ENCODE measurements around the gene HBEGF.
A peak's percentile ranks its signal among the peaks of the same experiment; 100 is the strongest.
"Not testable (repeated sequence)": the region's sequence is repeated elsewhere in the genome, so short reads cannot be mapped to it uniquely, and the experiment has no call there.

Gene HBEGF

DNA sequence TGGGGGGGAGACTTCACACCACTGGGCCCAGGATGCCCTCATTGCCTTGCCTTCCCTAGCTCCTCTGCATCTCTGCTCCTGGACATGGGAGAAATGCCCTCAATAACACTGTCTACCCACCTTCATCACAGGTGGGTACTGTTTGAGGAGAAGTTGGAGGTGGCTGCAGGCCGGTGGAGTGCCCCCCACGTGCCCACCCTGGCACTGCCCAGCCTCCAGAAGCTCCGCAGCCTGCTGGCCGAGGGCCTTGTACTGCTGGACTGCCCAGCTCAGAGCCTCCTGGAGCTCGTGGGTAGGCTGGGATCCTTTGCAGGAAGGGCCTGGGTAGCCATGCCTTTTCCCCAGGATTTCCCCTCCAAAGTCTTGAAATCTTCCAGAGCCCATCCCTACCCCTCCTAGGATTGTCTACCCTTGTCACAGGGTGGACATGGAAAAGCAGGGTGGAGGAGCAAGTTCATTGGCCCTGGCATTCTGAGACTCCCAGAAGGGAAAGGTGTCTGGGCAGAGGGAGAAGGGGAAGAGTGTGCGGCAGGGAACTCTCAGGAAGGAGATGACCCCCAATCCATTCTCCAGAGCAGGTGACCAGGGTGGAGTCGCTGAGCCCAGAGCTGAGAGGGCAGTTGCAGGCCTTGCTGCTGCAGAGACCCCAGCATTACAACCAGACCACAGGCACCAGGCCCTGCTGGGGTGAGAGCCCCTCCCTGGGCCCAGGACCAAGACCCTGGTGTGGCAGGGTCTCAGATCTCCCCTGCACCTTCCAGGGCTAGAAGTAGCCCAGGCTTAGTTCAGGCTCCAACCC, 14.5 kb upstream of the HBEGF start:
- DNase-seq: no peak

DNA sequence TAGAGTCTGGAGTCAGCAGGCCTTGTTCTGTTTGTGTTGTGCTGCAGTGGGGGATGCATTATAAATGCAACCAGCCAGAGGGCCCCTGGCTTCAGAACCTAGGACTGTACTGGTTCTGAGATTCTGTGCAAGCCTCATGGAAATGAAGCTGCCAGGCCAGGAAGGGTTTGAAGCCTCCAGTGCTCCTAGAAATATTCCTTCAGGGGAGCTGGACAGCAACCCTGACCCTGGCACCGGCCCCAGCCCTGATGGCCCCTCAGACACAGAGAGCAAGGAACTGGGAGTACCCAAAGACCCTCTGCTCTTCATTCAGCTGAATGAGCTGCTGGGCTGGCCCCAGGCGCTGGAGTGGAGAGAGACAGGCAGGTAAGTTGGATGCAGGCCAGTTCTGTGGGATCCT, 13.7 kb upstream of the HBEGF start, which contains the start of gene SLC4A9:
Gene SLC4A9 (plus strand): TSS at position 94 of the 400 bp plus-strand sequence. CDS start 43 bp downstream, at position 137.
- DNase-seq: no peak

DNA sequence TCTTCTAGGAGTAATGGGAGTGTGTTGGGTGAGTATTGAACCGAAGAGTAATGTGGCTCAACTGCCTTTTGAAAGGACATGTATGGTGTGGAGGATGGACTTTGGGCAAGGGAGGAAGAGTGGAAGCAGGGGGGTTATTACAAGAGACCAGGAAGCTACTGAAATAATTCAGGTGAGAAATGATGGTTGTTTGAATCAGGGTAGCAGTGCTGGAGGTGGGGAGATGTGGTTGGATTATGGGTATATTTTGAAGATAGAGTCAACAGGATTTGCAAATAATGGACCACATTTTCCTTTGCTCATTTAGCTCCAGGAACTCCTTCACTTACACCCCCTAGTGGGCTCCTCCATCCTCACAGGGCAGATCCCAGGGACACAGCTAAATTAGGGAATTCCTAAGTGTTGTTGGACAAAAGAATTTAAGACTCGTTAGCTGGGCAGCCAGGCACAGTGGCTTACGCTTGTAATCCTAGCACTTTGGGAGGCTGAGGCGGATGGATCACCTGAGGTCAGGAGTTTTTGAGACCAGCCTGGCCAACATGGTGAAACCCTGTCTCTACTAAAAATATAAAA, 12.4 kb upstream of the HBEGF start:
- DNase-seq: no peak

DNA sequence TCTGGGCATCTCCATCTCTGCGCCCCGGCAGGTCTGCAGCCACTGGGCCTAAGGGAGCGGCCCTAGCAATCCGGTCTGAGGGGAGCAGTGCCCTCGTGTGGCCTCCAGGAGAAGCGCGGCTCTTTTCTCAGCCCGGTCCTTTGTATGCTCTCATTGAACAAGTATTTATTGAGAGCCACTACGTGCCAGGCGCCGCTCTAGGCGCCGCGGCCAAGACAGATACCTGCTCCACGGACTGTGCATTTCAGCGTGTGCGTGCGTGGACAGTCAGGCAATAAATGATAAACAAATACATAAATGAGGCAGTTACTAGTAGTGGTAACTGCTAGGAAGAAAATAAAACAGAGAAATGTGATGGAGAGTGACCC, 11.3 kb upstream of the HBEGF start:
- peak; percentile 73 to 76 for DNase-seq

DNA sequence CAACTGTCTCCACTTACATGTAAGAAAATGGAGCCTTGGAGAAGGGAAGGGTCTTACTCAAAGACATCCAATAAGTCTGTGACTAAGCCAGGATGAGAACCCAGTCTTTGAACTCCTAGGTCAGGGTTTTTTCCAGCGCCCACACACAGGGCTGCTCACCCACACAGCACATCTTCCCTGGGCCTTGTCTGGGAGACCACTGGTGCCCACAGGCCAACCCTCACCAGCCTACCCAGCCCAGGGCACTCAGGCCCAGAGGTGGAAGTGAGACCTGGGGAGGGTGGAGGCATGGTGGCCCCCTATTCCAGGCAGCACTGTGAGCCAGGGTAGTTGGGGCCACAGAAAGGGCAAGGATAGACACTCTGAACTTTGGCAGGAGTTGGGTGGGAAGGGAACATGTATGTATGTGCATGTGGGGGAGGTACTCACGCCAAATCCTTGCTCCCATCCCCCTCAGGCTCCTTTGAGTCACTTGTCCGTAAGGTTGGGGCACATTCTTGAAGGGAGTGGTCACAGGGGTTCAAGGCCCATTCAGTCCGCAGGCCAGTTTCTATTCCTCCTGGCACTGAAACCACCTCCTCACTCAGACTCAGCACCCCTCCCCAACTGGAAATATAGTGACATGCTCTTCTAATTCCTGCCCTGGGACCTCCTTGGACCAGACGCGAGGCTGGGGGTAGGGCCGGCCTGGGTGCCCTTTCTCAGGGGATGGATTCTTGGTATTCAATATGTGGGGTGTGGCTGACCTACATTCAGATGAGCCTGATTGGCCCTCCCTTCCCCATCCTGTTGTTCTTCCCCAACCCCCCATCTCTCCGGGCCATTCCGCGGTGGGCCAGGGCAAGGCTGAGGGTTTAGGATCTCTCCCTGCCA, 10.7 kb upstream of the HBEGF start:
- no peak for DNase-seq

DNA sequence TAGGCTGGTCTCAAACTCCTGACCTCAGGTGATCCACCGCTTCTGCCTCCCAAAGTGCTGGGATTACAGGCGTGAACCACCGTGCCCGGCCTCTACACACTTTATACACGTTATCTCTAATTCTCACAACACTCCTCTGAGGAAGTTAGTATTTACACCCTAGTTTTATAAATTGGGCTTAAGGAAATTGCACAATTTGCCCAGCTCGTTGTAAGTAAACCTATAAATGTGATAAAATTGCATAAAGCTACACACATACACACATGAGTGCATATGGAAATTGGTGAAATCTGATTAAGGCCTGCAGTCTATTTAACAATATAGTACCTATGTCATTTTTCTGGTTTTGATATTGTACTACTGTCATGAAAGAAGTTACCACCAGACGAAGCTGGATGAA, 9.1 kb upstream of the HBEGF start:
- peak; percentile 40 to 45 for DNase-seq

DNA sequence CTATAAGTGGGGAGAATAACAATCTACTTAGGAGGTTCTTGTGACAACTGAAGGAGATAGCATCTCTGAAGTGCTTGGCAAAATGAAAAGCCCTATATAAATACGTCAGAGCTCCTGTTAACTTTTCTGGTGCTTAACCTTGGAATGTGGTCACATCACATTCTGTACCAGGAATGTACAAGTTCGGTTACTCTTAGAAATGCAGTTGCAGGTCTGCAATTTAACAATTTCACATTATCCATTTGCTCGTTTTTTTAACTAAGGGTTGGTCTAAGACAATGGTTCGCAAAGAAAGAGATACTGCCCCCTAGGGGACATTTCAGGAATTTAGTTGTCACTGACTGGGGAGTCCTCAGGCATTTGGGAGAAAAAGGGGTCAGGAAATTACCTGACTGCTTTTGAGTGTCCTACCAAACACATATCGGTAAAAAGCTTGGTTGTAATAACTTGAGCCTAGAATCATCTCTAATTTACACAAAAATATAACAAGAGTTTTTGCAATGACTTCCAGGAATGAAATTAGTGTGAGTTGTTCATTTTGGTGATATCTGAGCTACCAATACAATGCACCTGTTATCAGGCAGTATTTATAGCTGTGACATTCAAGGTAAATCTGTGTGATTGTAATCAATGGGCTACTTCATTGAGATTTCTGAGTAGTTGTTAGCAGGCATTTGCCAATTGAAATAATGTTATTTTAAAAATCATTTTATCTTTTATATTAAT, 5.4 kb upstream of the HBEGF start:
- peak; percentile 57 to 65 for DNase-seq

DNA sequence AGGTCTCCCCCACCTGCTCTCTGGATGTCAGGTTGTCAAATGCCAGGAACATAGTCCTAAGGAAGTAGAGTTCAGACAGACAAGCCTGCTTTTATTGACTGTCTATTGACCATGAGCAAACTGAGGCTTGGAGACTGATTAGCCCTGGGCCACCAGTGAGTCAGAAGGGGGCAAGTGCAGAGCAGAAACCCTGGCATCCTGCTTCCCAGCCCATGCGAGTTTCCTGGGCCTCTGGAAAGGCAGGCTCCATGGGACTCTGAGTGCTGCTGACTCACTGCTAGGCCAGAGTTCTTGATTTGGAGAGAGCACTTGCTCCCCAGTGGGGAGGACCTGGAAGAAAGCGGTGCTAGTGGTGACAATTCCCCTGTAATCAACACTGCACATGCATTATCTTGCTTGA, 2.8 kb upstream of the HBEGF start:
- no peak for DNase-seq

DNA sequence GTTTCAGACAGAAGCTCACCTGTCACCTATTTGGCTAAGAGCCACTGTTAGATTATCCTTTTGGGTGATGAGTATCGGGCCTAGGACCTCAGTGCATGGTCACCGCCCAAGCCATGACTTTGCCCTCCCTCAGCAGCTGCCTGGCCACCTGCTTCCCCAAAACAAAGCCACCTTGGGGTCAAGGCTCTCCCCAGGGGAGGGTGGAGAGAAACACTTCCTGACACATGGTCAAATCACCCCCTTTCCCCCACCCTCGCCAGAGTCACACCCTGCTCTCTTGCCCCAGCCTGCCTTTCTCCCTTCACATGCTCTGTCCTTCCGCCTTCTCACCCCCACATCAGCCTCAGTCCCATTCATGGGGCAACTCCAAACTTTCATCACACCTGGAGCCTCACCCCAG, 1.7 kb upstream of the HBEGF start:
- DNase-seq: no peak

DNA sequence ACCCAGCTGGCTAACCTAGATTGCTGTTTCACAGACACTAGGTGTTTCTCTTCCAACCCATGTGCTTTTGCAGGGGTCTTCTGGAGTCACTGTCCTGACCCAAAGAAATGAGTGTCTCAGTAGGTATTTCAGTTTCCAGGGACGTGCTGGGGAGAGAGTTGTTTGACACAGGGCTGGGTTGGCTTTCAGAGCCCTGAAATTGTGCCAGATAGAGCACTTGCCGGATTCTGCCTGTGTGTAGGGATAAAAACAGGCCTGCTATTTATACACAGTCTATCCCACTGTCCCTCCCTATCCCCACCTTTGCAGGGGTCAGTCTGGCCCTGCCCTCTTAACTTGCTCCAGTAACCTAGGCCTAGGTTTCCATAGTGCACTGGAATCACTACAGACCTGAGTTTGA, 957 bp upstream of the HBEGF start:
- DNase-seq: no peak

DNA sequence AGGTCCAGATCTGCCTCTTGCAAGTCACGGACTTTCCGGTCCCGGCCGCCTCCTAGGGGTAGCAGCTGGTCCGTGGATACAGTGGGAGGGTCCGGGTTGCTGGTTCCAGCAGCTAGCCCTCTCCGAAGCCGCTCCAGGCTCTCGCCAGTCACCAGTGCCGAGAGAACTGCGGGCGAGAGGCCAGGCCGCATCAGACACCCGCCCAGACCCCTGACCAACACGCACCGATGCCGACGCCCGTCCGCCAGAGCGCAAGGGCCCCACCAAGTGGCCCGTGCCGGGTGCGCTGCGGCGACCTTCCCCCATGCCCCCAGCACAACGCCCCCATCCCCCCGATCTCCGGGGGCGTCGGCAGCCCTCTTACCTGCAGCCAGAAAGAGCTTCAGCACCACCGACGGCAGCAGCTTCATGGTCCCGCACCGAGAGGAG, 470 bp downstream of the HBEGF start:
- DNase-seq: peak in 1 of 2 experiments; percentile 46

DNA sequence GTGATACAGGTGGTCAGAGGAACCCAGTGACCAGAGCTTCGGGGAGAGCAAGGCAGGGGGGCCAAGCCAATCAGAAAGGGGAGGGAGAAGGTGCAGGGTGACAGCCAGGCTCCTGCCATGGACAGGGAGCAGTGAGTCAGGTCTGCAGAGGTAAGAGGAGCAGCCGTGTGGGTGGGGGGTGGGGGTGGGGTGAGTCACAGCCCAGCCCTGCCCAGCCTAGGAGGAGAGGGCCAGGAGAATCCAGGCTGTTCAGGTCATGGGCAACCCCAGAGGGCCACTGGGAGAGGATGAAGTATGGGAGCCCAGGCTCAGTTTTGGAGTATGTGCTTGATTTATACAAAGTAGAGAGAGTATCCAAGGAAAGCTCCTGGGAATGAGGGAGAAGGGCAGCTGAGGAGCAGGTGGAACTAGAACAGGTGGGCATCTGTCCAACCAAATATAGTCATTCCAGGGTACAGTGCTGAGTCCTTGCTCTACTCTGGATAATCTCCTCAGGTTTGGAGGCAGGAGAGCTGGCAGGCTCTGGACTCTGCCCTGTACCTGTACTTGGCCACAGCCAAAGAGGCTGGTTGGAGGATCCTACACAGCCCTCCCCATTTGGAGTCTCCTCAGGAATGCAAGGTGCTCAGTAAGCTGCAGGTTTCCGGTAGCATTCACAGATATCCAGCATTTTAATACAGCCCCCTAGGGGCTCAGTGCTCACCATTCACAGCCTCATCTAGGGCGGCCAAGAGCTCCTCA, 1.6 kb downstream of the HBEGF start:
- DNase-seq: no peak

DNA sequence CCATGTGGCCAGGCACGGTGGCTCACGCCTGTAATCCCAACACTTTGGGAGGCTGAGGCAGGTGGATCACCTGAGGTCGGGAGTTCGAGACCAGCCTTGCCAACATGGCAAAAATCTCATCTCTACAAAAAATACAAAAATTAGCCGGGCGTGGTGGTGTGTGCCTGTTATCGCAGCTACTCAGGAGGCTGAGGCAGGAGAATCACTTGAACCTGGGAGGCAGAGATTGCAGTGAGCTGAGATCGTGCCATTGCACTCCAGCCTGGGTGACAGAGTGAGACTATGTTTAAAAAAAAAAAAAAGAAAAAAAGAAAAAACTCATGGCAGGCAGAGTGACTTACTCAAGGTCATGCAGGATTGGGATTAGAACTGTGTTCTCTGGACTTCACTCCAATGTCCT, 2.6 kb downstream of the HBEGF start:
- not testable (repeated sequence) for DNase-seq

DNA sequence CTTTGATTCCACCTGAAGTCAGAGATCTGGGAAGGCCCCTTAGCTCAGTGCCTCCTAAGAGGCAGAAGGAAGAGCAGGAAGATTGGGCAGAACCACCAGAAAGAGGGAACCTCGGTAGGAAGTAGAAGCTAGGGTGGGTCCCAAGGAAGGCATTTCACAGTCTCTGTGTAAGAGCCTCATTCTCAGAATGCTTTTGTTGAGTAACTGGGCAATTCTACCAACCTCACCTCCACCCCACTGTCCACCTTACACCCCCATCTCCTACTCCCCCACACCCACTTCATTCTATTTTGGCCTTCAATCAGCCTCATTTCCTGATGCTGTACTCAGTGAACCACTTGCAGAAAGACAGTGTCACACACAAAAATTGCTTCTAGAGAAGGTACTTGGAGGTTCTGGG, 3.5 kb downstream of the HBEGF start:
- no peak for DNase-seq

DNA sequence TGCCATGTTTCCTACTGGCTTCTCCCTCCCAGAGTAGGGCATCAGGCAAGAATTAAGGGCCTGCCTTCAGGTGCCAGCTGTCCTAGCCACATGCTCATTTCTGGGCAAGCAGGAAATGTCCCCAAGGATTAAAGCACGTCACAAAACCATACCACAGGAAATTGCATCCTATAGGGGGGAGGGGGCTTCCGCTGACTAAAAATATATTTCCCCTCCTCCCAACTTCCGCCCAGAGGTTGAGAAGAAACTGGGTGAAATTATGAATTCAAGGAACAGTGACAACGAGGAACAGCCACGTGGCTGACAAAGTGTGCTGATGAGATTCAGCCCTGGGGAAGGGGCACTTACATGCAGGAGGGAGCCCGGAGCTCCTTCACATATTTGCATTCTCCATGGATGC, 4.1 kb downstream of the HBEGF start:
- peak; percentile 89 to 94 for DNase-seq

DNA sequence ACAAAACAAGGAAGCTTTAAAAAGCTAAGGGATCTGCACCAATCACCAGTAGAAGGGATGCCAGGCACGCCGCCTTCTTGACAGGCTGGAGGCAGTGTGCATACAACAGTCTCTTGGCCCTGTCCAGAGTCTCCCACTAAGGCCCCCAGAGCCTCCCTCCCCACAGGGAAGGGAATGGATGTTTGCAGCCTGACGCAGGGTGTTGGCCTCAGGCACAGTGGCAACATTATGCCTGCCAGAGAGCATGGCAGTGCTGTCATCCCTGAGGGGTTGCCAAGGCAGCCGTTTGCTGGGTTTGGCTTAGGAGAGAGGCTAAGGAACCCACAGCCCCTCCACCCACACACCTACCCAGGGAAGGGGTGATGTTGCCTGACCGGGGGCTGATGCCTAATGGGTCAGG, 4.8 kb downstream of the HBEGF start:
- DNase-seq: no peak

DNA sequence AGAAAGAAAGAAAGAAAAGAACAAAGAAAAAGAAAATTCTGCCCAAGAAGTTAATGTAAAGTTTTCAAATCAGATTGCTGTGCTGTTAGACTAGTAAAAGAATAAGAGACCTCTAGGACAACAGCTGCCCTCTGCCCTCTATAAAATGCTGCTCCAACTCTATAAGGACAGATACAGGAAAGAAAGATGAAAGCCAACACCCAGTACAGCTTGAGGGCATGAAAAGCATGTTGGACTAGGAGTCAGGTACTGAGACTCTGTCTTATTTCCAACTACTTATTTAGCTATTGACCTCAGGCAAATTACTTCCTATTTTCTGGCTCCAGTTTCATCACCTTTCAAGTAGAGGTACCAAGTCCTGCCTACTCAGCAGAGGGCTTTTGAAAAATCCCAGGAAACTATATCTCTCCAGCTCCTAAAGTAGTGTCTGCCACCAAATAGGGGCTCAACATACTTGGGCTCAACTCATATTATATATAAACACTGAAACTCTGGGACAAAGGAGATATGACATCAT, 5.7 kb downstream of the HBEGF start:
- peak; percentile 43 to 59 for DNase-seq

DNA sequence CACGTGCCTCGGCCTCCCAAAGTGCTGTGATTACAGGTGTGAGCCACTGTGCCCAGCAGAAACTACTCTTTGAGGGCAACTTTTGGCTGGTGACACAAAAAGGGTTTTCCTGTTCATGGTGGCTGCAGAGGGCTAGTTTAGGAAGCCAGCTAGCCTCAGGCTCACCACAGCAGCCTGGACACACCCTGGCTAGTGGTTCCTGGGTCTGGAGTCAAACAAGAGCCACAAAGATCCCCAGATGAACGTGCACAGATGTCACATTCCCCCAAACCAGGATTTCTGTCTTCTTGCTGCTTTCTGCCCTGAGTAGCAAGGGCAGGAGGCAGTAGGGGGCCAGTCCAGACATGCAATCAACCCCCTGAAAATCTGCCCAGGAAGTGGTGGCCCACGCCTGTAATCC, 6.8 kb downstream of the HBEGF start:
- DNase-seq: no peak

DNA sequence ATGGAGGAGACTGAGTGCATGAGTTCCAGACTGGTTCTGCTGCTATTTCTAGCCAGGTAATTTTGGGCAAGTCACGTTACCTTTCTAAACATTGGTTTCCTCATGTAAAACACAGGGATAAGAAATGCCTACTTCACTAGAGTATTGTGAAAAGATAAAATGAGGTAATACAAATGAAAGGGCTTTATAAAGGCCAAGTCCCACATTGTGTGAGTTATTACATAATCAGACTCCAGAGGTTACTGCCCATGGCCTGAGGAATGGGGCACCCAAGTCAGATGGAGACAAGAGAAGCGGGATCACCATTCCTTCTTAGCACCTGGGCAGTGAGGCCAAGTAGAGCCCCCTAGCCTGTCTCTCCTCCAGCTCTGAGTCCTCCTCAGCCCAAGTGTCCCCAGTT, 7.5 kb downstream of the HBEGF start:
- DNase-seq: peak in 1 of 2 experiments; percentile 15

DNA sequence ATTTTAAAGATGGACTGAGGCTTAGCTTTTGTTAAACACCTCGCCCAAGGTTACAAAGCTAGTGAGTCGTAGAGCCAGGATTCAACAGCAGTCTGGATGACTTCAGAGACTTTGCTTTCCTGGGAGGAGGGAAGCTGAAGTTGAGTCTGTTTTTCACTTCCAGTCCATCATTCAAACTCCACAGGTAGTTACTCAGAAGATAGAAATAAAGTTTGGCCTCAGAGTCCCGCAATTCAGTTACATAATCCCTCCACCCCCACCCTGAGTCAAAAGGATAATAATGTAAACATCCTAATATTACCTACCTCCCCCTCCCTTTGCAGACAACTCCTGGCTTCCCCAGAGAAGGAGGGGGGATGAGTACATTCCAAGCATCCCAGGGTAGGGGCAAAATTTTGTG, 8.1 kb downstream of the HBEGF start:
- no peak for DNase-seq

DNA sequence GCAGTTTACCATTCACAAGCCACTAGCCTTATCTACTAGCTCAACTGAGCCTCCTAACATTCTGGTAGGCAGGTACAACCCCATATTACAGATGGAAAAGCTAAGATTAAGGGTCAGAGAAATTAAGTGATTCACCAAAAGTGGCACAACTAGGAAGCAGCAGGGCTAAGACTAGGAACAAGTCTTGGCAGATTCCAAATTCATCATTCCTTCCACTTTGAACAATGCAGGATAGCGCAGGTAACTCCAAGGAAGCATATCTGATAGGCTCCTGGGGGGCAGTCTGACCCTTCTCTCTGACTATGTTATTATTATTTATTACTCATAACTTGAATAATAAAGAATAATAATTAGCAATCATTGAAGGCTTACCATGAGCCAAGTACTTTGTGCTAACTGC, 8.5 kb downstream of the HBEGF start:
- no peak for DNase-seq

DNA sequence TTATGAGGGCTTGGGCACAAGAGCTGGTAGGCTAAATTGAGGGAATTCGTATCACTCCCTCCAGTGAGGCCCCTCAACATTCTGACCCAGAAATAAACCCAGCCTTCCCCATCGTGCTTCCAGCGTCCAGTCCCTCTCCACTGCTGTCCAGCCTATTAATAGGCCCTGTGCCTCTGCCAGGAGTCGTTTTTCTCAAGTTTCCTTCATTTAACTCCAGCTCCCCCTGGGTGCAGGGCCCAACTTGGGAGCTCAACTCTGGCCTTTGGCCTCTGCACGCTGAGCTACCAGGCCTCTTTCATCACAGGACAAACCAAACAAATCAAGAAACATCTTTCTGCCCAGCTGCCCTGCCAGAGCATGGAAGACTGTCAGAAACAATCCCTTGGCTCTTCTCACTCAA, 10.0 kb downstream of the HBEGF start:
- DNase-seq: no peak
